Hepatocyte (in vitro differentiated cells): ENCODE data around the gene CEP128.

Experiments
- EZH2 ChIP-seq: fragments of 200-600 bp; sonication (generic); IDR thresholded peaks from 2 replicates; pipeline ENCODE4 v1.6.1; 2016; ENCODE audit warnings: antibody characterized with exemption, mild to moderate bottlenecking, borderline replicate concordance
- TF ChIP-seq, protein P1 (sequence below): fragments of 200-600 bp; sonication (generic); IDR thresholded peaks from 2 replicates; pipeline ENCODE4 v1.5.1; 2016; ENCODE audit warnings: antibody characterized with exemption, mild to moderate bottlenecking; ENCODE audit not compliant: poor library complexity

- TF ChIP-seq, protein P1, sequence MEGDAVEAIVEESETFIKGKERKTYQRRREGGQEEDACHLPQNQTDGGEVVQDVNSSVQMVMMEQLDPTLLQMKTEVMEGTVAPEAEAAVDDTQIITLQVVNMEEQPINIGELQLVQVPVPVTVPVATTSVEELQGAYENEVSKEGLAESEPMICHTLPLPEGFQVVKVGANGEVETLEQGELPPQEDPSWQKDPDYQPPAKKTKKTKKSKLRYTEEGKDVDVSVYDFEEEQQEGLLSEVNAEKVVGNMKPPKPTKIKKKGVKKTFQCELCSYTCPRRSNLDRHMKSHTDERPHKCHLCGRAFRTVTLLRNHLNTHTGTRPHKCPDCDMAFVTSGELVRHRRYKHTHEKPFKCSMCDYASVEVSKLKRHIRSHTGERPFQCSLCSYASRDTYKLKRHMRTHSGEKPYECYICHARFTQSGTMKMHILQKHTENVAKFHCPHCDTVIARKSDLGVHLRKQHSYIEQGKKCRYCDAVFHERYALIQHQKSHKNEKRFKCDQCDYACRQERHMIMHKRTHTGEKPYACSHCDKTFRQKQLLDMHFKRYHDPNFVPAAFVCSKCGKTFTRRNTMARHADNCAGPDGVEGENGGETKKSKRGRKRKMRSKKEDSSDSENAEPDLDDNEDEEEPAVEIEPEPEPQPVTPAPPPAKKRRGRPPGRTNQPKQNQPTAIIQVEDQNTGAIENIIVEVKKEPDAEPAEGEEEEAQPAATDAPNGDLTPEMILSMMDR: peak; percentile 93
- no peak for TF ChIP-seq EZH2
These were observed 45.9 kb upstream of the CEP128 start for GRCh38 chr14:80987235-80988032.
